K562 (cell line): Measurements from ENCODE around the gene YIPF2. TPM values are rescaled to one million over a fixed set of nuclear protein-coding genes. Genes with fewer than 3 reads are reported as not detected.
A peak's percentile ranks its signal among the peaks of the same experiment; 100 is the strongest.

Source experiments
- ATAC-seq: fragments of 200-7000 bp; cut with Tn5 transposase; 3 replicates; pipeline ENCODE4 v1.9.1; 2020; ENCODE audit warnings: moderate library complexity
- BruUV-seq: library from RNA; stranded (reverse); fragments of 400-500 nt; replicated peaks from 2 replicates; lab custom pipeline; 2021; lab: Mats Ljungman, UMichigan
- CTCF ChIA-PET: fragments of 300-600 bp; formaldehyde crosslinking; extraction: SDS; loops from one replicate; lab custom pipeline; 2021; ENCODE audit warnings: low intra/inter-chr PET ratio; lab: Yijun Ruan, JAX
- POLR2A ChIA-PET: fragments of 300-600, 350-650 bp; sonication (Branson Sonifier 250); formaldehyde crosslinking; extraction: SDS; loops from one replicate; lab custom pipeline; 2021; ENCODE audit warnings: antibody characterized with exemption, inconsistent platforms; lab: Yijun Ruan, JAX
- DNase-seq, 4 experiments: peaks; one replicate each; pipeline versions ENCODE4 v3.0.0 to v3.0.0-alpha.2; 2011 to 2018; ENCODE audit warnings: low spot score in 3 of 4, mixed read lengths in 3 of 4; ENCODE audit errors: extremely low read depth in 1 of 4
- FAIRE-seq: peaks from 2 replicates; lab custom pipeline; 2011; peaks lifted over from hg19 to GRCh38; lab: Jason Lieb, UNC
- H2AFZ ChIP-seq: 2 replicates; pipeline ENCODE4 v1.6.0; 2011; ENCODE audit warnings: low read depth, low read length, control low read depth, inconsistent platforms
- H3K27ac ChIP-seq: fragments of 200-600 bp; 3 replicates; pipeline ENCODE4 v1.8.0; 2011; ENCODE audit warnings: low read depth, mild to moderate bottlenecking, control low read depth, inconsistent platforms, low read length, moderate library complexity, mixed read lengths; ENCODE audit errors: extremely low read depth
- H3K27me3 ChIP-seq, 2 experiments: fragments of 300-600 bp in 1 of 2; 2 replicates in 1 of 2; 3 replicates in 1 of 2; pipeline versions ENCODE4 v1.6.0 to v1.8.0; 2011; ENCODE audit warnings: inconsistent platforms in 2 of 2, low read length in 2 of 2, mild to moderate bottlenecking in 1 of 2, mixed read lengths in 1 of 2, moderate library complexity in 1 of 2; ENCODE audit not compliant: control insufficient read depth in 2 of 2, insufficient read depth in 2 of 2
- H3K36me3 ChIP-seq: fragments of 300-600 bp; 3 replicates; pipeline ENCODE4 v1.8.0; 2011; ENCODE audit warnings: mild to moderate bottlenecking, low read length, inconsistent platforms; ENCODE audit not compliant: control insufficient read depth, insufficient read depth
- H3K4me1 ChIP-seq, 2 experiments: fragments of 200-600 bp in 1 of 2; replicated peaks in 1 of 2; 2 replicates in 1 of 2; 3 replicates in 1 of 2; pipeline versions ENCODE4 v1.5.1 to v1.8.0; 2011; ENCODE audit warnings: inconsistent platforms in 2 of 2, low read length in 2 of 2, mild to moderate bottlenecking in 1 of 2, mixed read lengths in 1 of 2, moderate library complexity in 1 of 2; ENCODE audit not compliant: control insufficient read depth in 2 of 2, insufficient read depth in 2 of 2
- H3K4me2 ChIP-seq: 2 replicates; pipeline ENCODE4 v1.6.1; 2011; ENCODE audit warnings: low read length, control low read depth, inconsistent platforms, mixed read lengths; ENCODE audit not compliant: insufficient read depth
- H3K4me3 ChIP-seq: fragments of 200-600 bp; sonication (generic), shearing (Covaris generic); 2 replicates; pipeline ENCODE4 v1.5.1; 2016; ENCODE audit warnings: control low read depth, inconsistent platforms
- H3K79me2 ChIP-seq: fragments of 200-600 bp; 3 replicates; pipeline ENCODE4 v1.8.0; 2011; ENCODE audit warnings: low read length, inconsistent platforms; ENCODE audit not compliant: control insufficient read depth, insufficient read depth
- H3K9ac ChIP-seq, 2 experiments: 2 replicates each; pipeline versions ENCODE4 v1.6.0 to v1.6.1; 2011; ENCODE audit warnings: low read depth in 2 of 2, low read length in 2 of 2, control low read depth in 1 of 2, inconsistent platforms in 1 of 2, mild to moderate bottlenecking in 1 of 2, mixed read lengths in 1 of 2; ENCODE audit not compliant: insufficient read depth in 1 of 2
- H3K9me1 ChIP-seq: one replicate; pipeline ENCODE4 v1.6.0; 2011; ENCODE audit warnings: inconsistent platforms, mild to moderate bottlenecking, low read length, moderate library complexity; ENCODE audit not compliant: control insufficient read depth, insufficient read depth
- H3K9me3 ChIP-seq: replicated peaks from 2 replicates; pipeline ENCODE4 v1.5.1; 2011; ENCODE audit warnings: low read depth, low read length, inconsistent platforms; ENCODE audit not compliant: control insufficient read depth, insufficient read depth
- H4K20me1 ChIP-seq: replicated peaks from 2 replicates; pipeline ENCODE4 v1.6.1; 2011; ENCODE audit warnings: low read length, inconsistent platforms, mixed read lengths; ENCODE audit not compliant: control insufficient read depth, insufficient read depth
- ARID1B ChIP-seq: fragments of 450-650 bp; IDR thresholded peaks from 2 replicates; pipeline ENCODE4 v1.6.1; 2016; ENCODE audit warnings: antibody characterized with exemption, mild to moderate bottlenecking, inconsistent platforms
- BRCA1 ChIP-seq, 2 experiments: fragments of 450-650 bp in 1 of 2; sonication (generic) in 1 of 2; formaldehyde crosslinking in 1 of 2; IDR thresholded peaks; 2 replicates each; pipeline versions ENCODE4 v1.5.0 to v1.6.1; 2017 to 2020; ENCODE audit warnings: mild to moderate bottlenecking in 1 of 2, missing genetic modification reagents in 1 of 2
- CBX8 ChIP-seq: fragments of 200-600 bp; sonication (generic); IDR thresholded peaks from 2 replicates; pipeline ENCODE4 v1.6.1; 2012; ENCODE audit warnings: borderline replicate concordance, mixed run types, low read depth, mild to moderate bottlenecking, moderate library complexity, mixed read lengths, low read length, control low read depth, inconsistent platforms; ENCODE audit not compliant: poor library complexity, severe bottlenecking; ENCODE audit errors: extremely low read depth
- DPF2 ChIP-seq: fragments of 450-650 bp; IDR thresholded peaks from 2 replicates; pipeline ENCODE4 v1.6.1; 2016
- FOSL1 ChIP-seq: fragments of 200-800 bp; sonication (Bioruptor generic); conservative IDR thresholded peaks from 2 replicates; pipeline ENCODE4 v1.6.1; 2016; ENCODE audit warnings: missing genetic modification characterization, missing compliant biosample characterization
- IRF1 ChIP-seq: sonication (generic); formaldehyde crosslinking; IDR thresholded peaks from 2 replicates; pipeline ENCODE4 v1.8.0; 2022; ENCODE audit warnings: missing genetic modification reagents, mild to moderate bottlenecking, borderline replicate concordance
- JUND ChIP-seq, 2 experiments: IDR thresholded peaks; 2 replicates in 1 of 2; 3 replicates in 1 of 2; pipeline ENCODE4 v1.6.1; 2011; ENCODE audit warnings: borderline replicate concordance in 2 of 2, low read depth in 2 of 2, low read length in 2 of 2, improper control_type of control experiment in 1 of 2, missing biosample characterization in 1 of 2, missing genetic modification characterization in 1 of 2, missing genetic modification reagents in 1 of 2
- MEIS2 ChIP-seq: fragments of 450-650 bp; IDR thresholded peaks from 2 replicates; pipeline ENCODE4 v1.6.1; 2014; ENCODE audit warnings: mild to moderate bottlenecking; ENCODE audit not compliant: partially characterized antibody
- NFE2 ChIP-seq: IDR thresholded peaks from 2 replicates; pipeline ENCODE4 v1.6.1; 2014; ENCODE audit warnings: antibody characterized with exemption, low read depth
- PKNOX1 ChIP-seq: fragments of 450-650 bp; IDR thresholded peaks from 2 replicates; pipeline ENCODE4 v1.6.1; 2016
- SMARCA4 ChIP-seq: fragments of 450-650 bp; IDR thresholded peaks from 2 replicates; pipeline ENCODE4 v1.6.1; 2016
- SMARCE1 ChIP-seq: fragments of 450-650 bp; IDR thresholded peaks from 2 replicates; pipeline ENCODE4 v1.7.1; 2016; ENCODE audit warnings: mild to moderate bottlenecking
- SOX6 ChIP-seq: fragments of 450-650 bp; IDR thresholded peaks from 2 replicates; pipeline ENCODE4 v1.6.1; 2014; ENCODE audit warnings: mild to moderate bottlenecking
- VEZF1 ChIP-seq: fragments of 200-800 bp; sonication (Bioruptor generic); IDR thresholded peaks from 2 replicates; pipeline ENCODE4 v1.6.1; 2017; ENCODE audit warnings: missing genetic modification characterization, missing compliant biosample characterization
- ZBTB43 ChIP-seq: sonication (generic); formaldehyde crosslinking; IDR thresholded peaks from 2 replicates; pipeline ENCODE4 v1.8.0; 2023; ENCODE audit warnings: mild to moderate bottlenecking, missing genetic modification reagents
- ZKSCAN8 ChIP-seq: fragments of 200-800 bp; sonication (Bioruptor generic); IDR thresholded peaks from 2 replicates; pipeline ENCODE4 v1.6.1; 2016; ENCODE audit warnings: missing genetic modification characterization, missing compliant biosample characterization
- ZNF263 ChIP-seq: sonication (generic); formaldehyde crosslinking; IDR thresholded peaks from 2 replicates; pipeline ENCODE4 v1.8.0; 2022; ENCODE audit warnings: mild to moderate bottlenecking, missing genetic modification reagents, borderline replicate concordance
- ZNF507 ChIP-seq: conservative IDR thresholded peaks from 2 replicates; pipeline ENCODE4 v1.6.1; 2017; ENCODE audit warnings: missing genetic modification characterization, missing compliant biosample characterization
- whole genome bisulfite sequencing: fragments of 100-300 bp; shearing (Covaris generic); methylation state at CpG from one replicate; pipeline ENCODE4 v1.1.6; 2016; ENCODE audit warnings: low coverage, mixed read lengths; ENCODE audit not compliant: insufficient coverage; ENCODE audit errors: missing lambda C conversion rate; 5-methylcytosine and 5-hydroxymethylcytosine counted together
- in situ Hi-C: fragments of 300-500 bp; cut with MboI; formaldehyde crosslinking; loops from 4 replicates; pipeline ENCODE4 v1.15.0; 2018; ENCODE audit warnings: inconsistent platforms, mixed read lengths
- intact Hi-C: fragments of 100-400 bp; cut with micrococcal nuclease; formaldehyde crosslinking; loops from 2 replicates; pipeline ENCODE4 v1.14.2; 2022
- polyA plus RNA-seq, 8 experiments: library from polyadenylated mRNA; depleted of rRNA in 4 of 8; stranded (reverse) in 5 of 8; unstranded in 3 of 8; fragments of >200 nt; fragmentation: Nextera tagmentation in 2 of 8; fragmentation: Illumina TruSeq in 1 of 8; extraction: Ambion mirVana in 2 of 8; extraction: Trizol in 1 of 8; gene quantifications; 2 replicates each; pipeline versions ENCODE4 v1.2.1 to v1.2.3, GENCODE V29; 2011 to 2014; ENCODE audit warnings: inconsistent platforms in 1 of 8, missing spikeins in 1 of 8
- total RNA-seq, 7 experiments: library from RNA; depleted of rRNA in 6 of 7; stranded (reverse); fragments of >200 nt in 6 of 7; fragmentation: Illumina TruSeq in 2 of 7; extraction: Trizol in 2 of 7; gene quantifications; 2 replicates each; pipeline versions ENCODE4 v1.2.1 to v1.2.3, GENCODE V29; 2011 to 2021; ENCODE audit warnings: low replicate concordance in 1 of 7

The YIPF2 gene
- total and polyA plus RNA-seq, 9 of the 15 experiments (the other 6 are each of a cell fraction or from before 2014, with no cell fraction given) = 1.3 to 65.2 (median 31.6) TPM

- H3K4me2 ChIP-seq = no peak overlapping the region
- WGBS = 58% methylated on average over 2 of the region's 2 CpGs
- H3K9me3 ChIP-seq = no peaks in the 10 kb centered on the region
- H3K9ac ChIP-seq = peak overlapping the region in 1 of 2 experiments; percentile 72; a peak in 1 of 4 replicates
- peak overlapping the region; percentile 23; the same call in 1 of the 3 replicates for H3K27ac ChIP-seq
- in situ Hi-C loops = no loop called here
- ATAC-seq (peak; percentile 59), DNase-seq (peak in 2 of 4 experiments; percentile 20 to 44), FAIRE-seq (peak; percentile 66)
- H4K20me1 ChIP-seq = peaks cover 6% of the 10 kb centered on the region; the same call in 1 of the 2 replicates
- no TSS peak for BruUV-seq
- H3K4me3 ChIP-seq = no peak overlapping the region
- no peaks in the 10 kb centered on the region; a peak in 1 of 5 replicates for H3K27me3 ChIP-seq
- peaks cover 2% of the 10 kb centered on the region for H3K9me1 ChIP-seq
- CTCF ChIA-PET = no interaction called here
- H3K79me2 ChIP-seq = peaks cover 84% of the 10 kb centered on the region
- peaks cover 19% of the 10 kb centered on the region; the same call in 2 of the 3 replicates for H3K36me3 ChIP-seq
- H2AFZ ChIP-seq = no peak overlapping the region
- POLR2A ChIA-PET = interaction anchor here (1.1 to 1.2 kb wide), 2 partner anchors 10 to 73 kb away, joined by 3 read pairs; no protein-coding TSS in a partner anchor
- peaks cover 35 to 79% of the 10 kb centered on the region in 2 experiments for H3K4me1 ChIP-seq
- intact Hi-C loops = no loop called here
- TF ChIP-seq NFE2 = peak; percentile 42
- peak; percentile 42 for TF ChIP-seq DPF2
- TF ChIP-seq ZBTB43 (CRISPR knock-in tag) = no peak
- TF ChIP-seq FOSL1 = peak; percentile 56; the same call in 1 of the 2 replicates
- peak; percentile 39; the same call in 1 of the 2 replicates for TF ChIP-seq PKNOX1
- no peak for TF ChIP-seq IRF1 (CRISPR knock-in tag)
- 0 out of 2 replicates have a peak, but pooled peaks have one; percentile 17 for TF ChIP-seq SOX6
- peak; percentile 80 for TF ChIP-seq VEZF1 (CRISPR knock-in tag)
- no peak for TF ChIP-seq ZKSCAN8 (CRISPR knock-in tag)
- TF ChIP-seq ZNF507 (tag) = no peak
- TF ChIP-seq JUND (IDR thresholded peaks at IDR 0.05; ENCODE audit: borderline replicate concordance, low read depth, low read length) = peak; percentile 35; the same call in 1 of the 2 replicates
- 0 out of 3 replicates have a peak, but pooled peaks have one; percentile 14 for TF ChIP-seq JUND (tag; IDR thresholded peaks at IDR 0.05; ENCODE audit: borderline replicate concordance, low read depth, low read length)
- peak; percentile 51 for TF ChIP-seq MEIS2
- no peak for TF ChIP-seq BRCA1 (IDR thresholded peaks at IDR 0.05)
- no peak for TF ChIP-seq BRCA1 (CRISPR knock-in tag; IDR thresholded peaks at IDR 0.05)
- TF ChIP-seq ZNF263 (CRISPR knock-in tag) = peak; percentile 85
- TF ChIP-seq ARID1B = 0 out of 2 replicates have a peak, but pooled peaks have one; percentile 26
- TF ChIP-seq SMARCA4 = peak; percentile 53; the same call in 1 of the 2 replicates
- peak; percentile 57 for TF ChIP-seq SMARCE1
- no peak for TF ChIP-seq CBX8
Observed at GRCh38 chr19:10884274-10884673, 44.2 kb downstream of the YIPF2 start.
